Osteocyte (in vitro differentiated cells): ENCODE results near the gene EIF2D. TPM values are rescaled to one million over a fixed set of nuclear protein-coding genes. Genes with fewer than 3 reads are reported as not detected.
"Not testable (repeated sequence)": the region's sequence is repeated elsewhere in the genome, so short reads cannot be mapped to it uniquely, and the experiment has no call there.

Experiments
- DNase-seq: peaks from one replicate; pipeline ENCODE4 v3.0.0; 2021; ENCODE audit warnings: mixed read lengths; ENCODE audit not compliant: unreplicated experiment; ENCODE audit errors: extremely low spot score
- H3K27ac Mint-ChIP-seq: one replicate; pipeline ENCODE4 v1.8.0; 2021; ENCODE audit warnings: mild to moderate bottlenecking, mixed read lengths; ENCODE audit not compliant: unreplicated experiment
- H3K27me3 Mint-ChIP-seq: one replicate; pipeline ENCODE4 v1.8.0; 2021; ENCODE audit warnings: mixed read lengths; ENCODE audit not compliant: unreplicated experiment
- H3K36me3 Mint-ChIP-seq: one replicate; pipeline ENCODE4 v1.8.0; 2021; ENCODE audit warnings: mixed read lengths; ENCODE audit not compliant: unreplicated experiment
- H3K4me1 Mint-ChIP-seq: one replicate; pipeline ENCODE4 v1.8.0; 2021; ENCODE audit warnings: mixed read lengths; ENCODE audit not compliant: unreplicated experiment
- H3K4me3 Mint-ChIP-seq: one replicate; pipeline ENCODE4 v1.8.0; 2021; ENCODE audit warnings: mild to moderate bottlenecking, moderate library complexity, mixed read lengths; ENCODE audit not compliant: unreplicated experiment
- H3K9me3 Mint-ChIP-seq: one replicate; pipeline ENCODE4 v1.8.0; 2021; ENCODE audit warnings: mixed read lengths; ENCODE audit not compliant: unreplicated experiment
- CTCF ChIP-seq: fragments of 200-600 bp; sonication (generic); IDR thresholded peaks from 2 replicates; pipeline ENCODE4 v1.5.0; 2021; ENCODE audit warnings: antibody characterized with exemption, mild to moderate bottlenecking, moderate library complexity
- total RNA-seq: library from RNA; stranded (reverse); gene quantifications from 2 replicates; pipeline ENCODE4 v1.2.1, GENCODE V29; 2021

The EIF2D gene
- total RNA-seq, 1 donor from 2014 or later, result 56.8 TPM

GRCh38 chr1:206628916-206629315, 16.7 kb upstream of the EIF2D start:
- Mint-ChIP-seq H3K27ac (no peak overlapping the region), H3K27me3 (peaks cover 33% of the 10 kb centered on the region), H3K9me3 (no peaks in the 10 kb centered on the region), H3K4me1 (no peaks in the 10 kb centered on the region), H3K36me3 (no peaks in the 10 kb centered on the region), H3K4me3 (no peak overlapping the region)
- TF ChIP-seq CTCF, result no peak
- no peak for DNase-seq

DNA sequence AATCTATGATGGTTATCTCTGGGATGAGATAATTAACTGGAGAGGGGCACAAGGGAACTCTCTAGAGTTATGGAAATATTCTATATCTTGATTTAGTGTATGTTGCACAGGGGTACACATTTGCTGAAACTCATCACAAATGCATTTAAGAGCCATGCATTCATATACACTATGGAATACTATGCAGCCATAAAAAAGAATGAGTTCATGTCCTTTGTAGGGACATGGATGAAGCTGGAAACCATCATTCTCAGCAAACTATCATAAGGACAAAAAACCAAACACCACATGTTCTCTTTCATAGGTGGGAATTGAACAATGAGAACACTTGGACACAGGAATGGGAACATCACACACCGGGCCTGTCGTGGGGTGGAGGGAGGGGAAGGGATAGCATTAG, 14.1 kb upstream of the EIF2D start:
- not testable (repeated sequence) for H3K27ac Mint-ChIP-seq, H3K4me3 Mint-ChIP-seq, H3K36me3 Mint-ChIP-seq, DNase-seq, H3K4me1 Mint-ChIP-seq, H3K9me3 Mint-ChIP-seq
- peaks cover 46% of the 10 kb centered on the region for H3K27me3 Mint-ChIP-seq

DNA sequence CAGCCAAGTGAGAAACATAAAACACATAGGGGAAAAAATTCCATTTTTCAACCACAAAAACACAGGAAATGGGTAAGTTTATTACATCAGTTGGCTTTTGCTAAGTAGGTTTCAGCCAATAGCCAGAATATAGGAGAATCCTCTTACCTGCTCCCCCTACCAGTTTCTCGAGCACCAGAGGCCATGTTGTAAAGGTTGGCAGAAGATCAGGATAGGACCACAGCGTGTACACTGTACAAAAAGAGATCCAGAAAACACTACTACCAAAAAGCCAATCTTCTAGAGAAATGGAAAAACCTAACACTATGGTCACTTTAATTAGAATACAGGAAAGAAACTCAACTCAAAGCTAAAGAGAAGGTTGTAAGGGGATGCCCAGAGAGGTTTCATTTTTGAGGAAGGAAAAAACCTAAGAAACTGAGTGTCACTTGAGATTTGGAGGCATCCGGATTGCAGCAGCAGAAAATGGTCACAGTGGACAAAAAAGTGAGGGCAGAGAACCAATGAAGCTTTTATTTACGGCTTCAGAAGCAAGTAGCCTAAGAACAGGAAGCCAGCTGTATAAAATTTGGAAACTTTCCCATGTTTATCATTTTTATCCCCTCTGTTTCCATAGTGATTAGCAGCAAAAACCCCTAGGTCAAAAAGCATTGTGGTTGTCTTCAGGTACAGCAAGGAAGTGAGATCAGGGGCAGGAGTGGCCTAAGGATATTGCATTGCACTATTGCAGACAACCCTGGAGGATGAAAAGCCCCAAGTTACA, 2.9 kb downstream of the EIF2D start:
- peaks cover 12% of the 10 kb centered on the region for H3K36me3 Mint-ChIP-seq
- H3K9me3 Mint-ChIP-seq, result no peaks in the 10 kb centered on the region
- TF ChIP-seq CTCF, result no peak
- DNase-seq, result no peak
- no peak overlapping the region for H3K27ac Mint-ChIP-seq
- no peaks in the 10 kb centered on the region for H3K27me3 Mint-ChIP-seq
- H3K4me3 Mint-ChIP-seq, result no peak overlapping the region
- H3K4me1 Mint-ChIP-seq, result peaks cover 9% of the 10 kb centered on the region

- Mint-ChIP-seq H3K27ac (no peak overlapping the region), H3K4me3 (no peak overlapping the region), H3K9me3 (no peaks in the 10 kb centered on the region), H3K36me3 (peaks cover 16% of the 10 kb centered on the region), H3K27me3 (no peaks in the 10 kb centered on the region), H3K4me1 (peaks cover 9% of the 10 kb centered on the region)
- TF ChIP-seq CTCF, result peak; percentile 62
- no peak for DNase-seq
These were observed 4.1 kb downstream of the EIF2D start for GRCh38 chr1:206608108-206608698.

DNA sequence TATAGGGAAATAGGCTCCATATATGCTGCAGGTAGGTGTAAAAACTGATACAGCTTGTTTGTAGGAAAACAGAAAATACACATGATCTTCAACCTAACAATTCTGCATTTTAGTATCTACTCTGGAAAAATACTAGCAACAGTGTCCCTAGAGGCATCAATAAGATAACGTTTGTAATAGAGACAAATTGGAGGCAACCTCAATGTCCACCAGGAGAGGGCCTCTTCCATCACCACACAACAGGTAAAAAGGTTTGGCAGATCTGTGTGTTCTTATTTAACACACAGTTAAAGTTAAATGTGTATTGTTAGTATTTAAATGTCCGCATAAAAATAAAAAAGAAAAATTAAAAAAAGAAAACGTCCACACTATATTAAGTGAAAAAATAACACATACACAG, 5.4 kb downstream of the EIF2D start:
- no peak overlapping the region for H3K27ac Mint-ChIP-seq
- no peaks in the 10 kb centered on the region for H3K27me3 Mint-ChIP-seq
- H3K9me3 Mint-ChIP-seq, result no peaks in the 10 kb centered on the region
- peak; percentile 48 for TF ChIP-seq CTCF
- no peak overlapping the region for H3K4me3 Mint-ChIP-seq
- DNase-seq, result no peak
- H3K36me3 Mint-ChIP-seq, result peaks cover 19% of the 10 kb centered on the region
- peaks cover 8% of the 10 kb centered on the region for H3K4me1 Mint-ChIP-seq
